ENCODE measurements around the gene TAC1.
"Not testable (repeated sequence)": the region's sequence is repeated elsewhere in the genome, so short reads cannot be mapped to it uniquely, and the experiment has no call there.

Gene TAC1

GRCh38 chr7:97731736-97732564 lies at the start of gene TAC1:
TSS of gene TAC1 (plus strand) at chr7:97732086. CDS start at chr7:97732613, 527 bp downstream.
- no peak for DNase-seq

- DNase-seq, result no peak
Observed at GRCh38 chr7:97685952-97686351, 45.9 kb upstream of the TAC1 start.

- no peak for DNase-seq
Observed at GRCh38 chr7:97693586-97693985, 38.3 kb upstream of the TAC1 start.

GRCh38 chr7:97694355-97694754 lies 37.5 kb upstream of the TAC1 start:
- DNase-seq, result no peak

- no peak for DNase-seq
Observed at GRCh38 chr7:97697396-97697795, 34.5 kb upstream of the TAC1 start.

GRCh38 chr7:97722386-97722785 lies 9.5 kb upstream of the TAC1 start:
- DNase-seq, result no peak

- no peak for DNase-seq
Observed at GRCh38 chr7:97732565-97733275, 834 bp downstream of the TAC1 start.

GRCh38 chr7:97733276-97734161 lies 1.6 kb downstream of the TAC1 start:
- DNase-seq, result no peak

GRCh38 chr7:97734255-97734654 lies 2.4 kb downstream of the TAC1 start:
- DNase-seq, result no peak

- no peak for DNase-seq
Observed at GRCh38 chr7:97735075-97735474, 3.2 kb downstream of the TAC1 start.

GRCh38 chr7:97748482-97748881 lies 16.6 kb downstream of the TAC1 start:
- DNase-seq, result no peak

- no peak for DNase-seq
Observed at GRCh38 chr7:97751566-97751965, 19.7 kb downstream of the TAC1 start.

GRCh38 chr7:97752215-97752614 lies 20.3 kb downstream of the TAC1 start:
- no peak for DNase-seq

- DNase-seq, result no peak
Observed at GRCh38 chr7:97757824-97758223, 25.9 kb downstream of the TAC1 start.

- DNase-seq, result no peak
Observed at GRCh38 chr7:97770850-97771249, 39.0 kb downstream of the TAC1 start.

GRCh38 chr7:97771576-97771975 lies 39.7 kb downstream of the TAC1 start:
- no peak for DNase-seq

GRCh38 chr7:97772045-97772901 lies 40.4 kb downstream of the TAC1 start:
- DNase-seq, result no peak

GRCh38 chr7:97786398-97786797 lies 54.5 kb downstream of the TAC1 start:
- not testable (repeated sequence) for DNase-seq
